OCI-LY7 (cell line): Measurements from ENCODE around the gene CUZD1. TPM values are rescaled to one million over a fixed set of nuclear protein-coding genes. Genes with fewer than 3 reads are reported as not detected.

Experiments used
- BruUV-seq: library from RNA; stranded (reverse); fragments of 400-500 nt; replicated peaks from 2 replicates; lab custom pipeline; 2021; lab: Mats Ljungman, UMichigan
- CTCF ChIA-PET: fragments of 300-600 bp; sonication (Branson Sonifier 250); formaldehyde crosslinking; loops from one replicate; lab custom pipeline; 2022; ENCODE audit warnings: antibody characterized with exemption; ENCODE audit not compliant: unreplicated experiment; lab: Charles Lee
- POLR2A ChIA-PET: fragments of 300-600 bp; sonication (Branson Sonifier 250); formaldehyde crosslinking; loops from one replicate; lab custom pipeline; 2022; ENCODE audit warnings: antibody characterized with exemption; lab: Charles Lee
- DNase-seq: peaks from one replicate; pipeline ENCODE4 v3.0.0-alpha.2; 2015; ENCODE audit warnings: low spot score
- H2AFZ ChIP-seq: fragments of 200-600 bp; sonication (generic), shearing (Covaris generic); 2 replicates; pipeline ENCODE4 v1.6.1; 2014; ENCODE audit warnings: mild to moderate bottlenecking, antibody characterized with exemption, low read length, moderate library complexity
- H3K27ac ChIP-seq: fragments of 200-600 bp; sonication (generic); 2 replicates; pipeline ENCODE4 v1.5.1; 2014; ENCODE audit warnings: mixed run types, low read depth, mild to moderate bottlenecking, moderate library complexity, low read length, inconsistent platforms; ENCODE audit not compliant: poor library complexity, severe bottlenecking
- H3K36me3 ChIP-seq: fragments of 200-600 bp; sonication (generic); 2 replicates; pipeline ENCODE4 v1.6.1; 2014; ENCODE audit warnings: mild to moderate bottlenecking, antibody characterized with exemption, low read length, moderate library complexity, mixed read lengths; ENCODE audit not compliant: insufficient read depth
- H3K4me1 ChIP-seq: fragments of 200-600 bp; sonication (generic); 2 replicates; pipeline ENCODE4 v1.5.1; 2014; ENCODE audit warnings: mild to moderate bottlenecking, low read length; ENCODE audit not compliant: insufficient read depth, poor library complexity, severe bottlenecking
- H3K4me2 ChIP-seq: fragments of 200-600 bp; sonication (generic); 2 replicates; pipeline ENCODE4 v1.6.1; 2014; ENCODE audit warnings: mild to moderate bottlenecking, low read length
- H3K4me3 ChIP-seq: fragments of 200-600 bp; sonication (generic); 2 replicates; pipeline ENCODE4 v1.5.1; 2014; ENCODE audit warnings: mild to moderate bottlenecking, low read depth, low read length; ENCODE audit not compliant: poor library complexity, severe bottlenecking
- H3K79me2 ChIP-seq: fragments of 200-600 bp; sonication (generic); 2 replicates; pipeline ENCODE4 v1.6.1; 2016; ENCODE audit warnings: low read depth, mild to moderate bottlenecking, low read length, moderate library complexity, mixed read lengths; ENCODE audit not compliant: insufficient read depth
- H3K9me2 ChIP-seq: fragments of 200-600 bp; sonication (generic); 2 replicates; pipeline ENCODE4 v1.6.1; 2016; ENCODE audit warnings: mild to moderate bottlenecking, low read length, mixed read lengths; ENCODE audit not compliant: insufficient read depth
- H3K9me3 ChIP-seq: fragments of 200-600 bp; sonication (generic); 2 replicates; pipeline ENCODE4 v1.6.1; 2014; ENCODE audit warnings: mild to moderate bottlenecking, mixed run types, low read length, mixed read lengths
- H4K20me1 ChIP-seq: fragments of 200-600 bp; sonication (generic); 2 replicates; pipeline ENCODE4 v1.6.1; 2014; ENCODE audit warnings: mild to moderate bottlenecking, antibody characterized with exemption, low read length, moderate library complexity, mixed read lengths; ENCODE audit not compliant: insufficient read depth
- EZH2phosphoT487 ChIP-seq: fragments of 200-600 bp; sonication (generic); IDR thresholded peaks from 2 replicates; pipeline ENCODE4 v1.6.1; 2018; ENCODE audit warnings: low read depth, borderline replicate concordance, mild to moderate bottlenecking, mixed run types, antibody characterized with exemption, low read length, moderate library complexity, mixed read lengths
- intact Hi-C: fragments of 100-400 bp; cut with micrococcal nuclease; formaldehyde crosslinking; loops from one replicate; pipeline ENCODE4 v1.10.0; 2022; ENCODE audit not compliant: unreplicated experiment
- total RNA-seq, 2 experiments: library from RNA; depleted of rRNA in 1 of 2; stranded (reverse); fragments of >200 nt in 1 of 2; shearing (Covaris generic) in 1 of 2; gene quantifications; 2 replicates each; pipeline ENCODE4 v1.2.3, GENCODE V29; 2014 to 2022
- TF ChIP-seq, protein P1 (sequence below): fragments of 200-600 bp; sonication (generic); conservative IDR thresholded peaks from 2 replicates; pipeline ENCODE4 v1.5.1; 2014; ENCODE audit warnings: mild to moderate bottlenecking, antibody characterized with exemption, low read length, moderate library complexity, mixed read lengths

Gene CUZD1
- total RNA-seq, 2 experiments from 2014 or later = 1.0 to 1.1 TPM

DNA sequence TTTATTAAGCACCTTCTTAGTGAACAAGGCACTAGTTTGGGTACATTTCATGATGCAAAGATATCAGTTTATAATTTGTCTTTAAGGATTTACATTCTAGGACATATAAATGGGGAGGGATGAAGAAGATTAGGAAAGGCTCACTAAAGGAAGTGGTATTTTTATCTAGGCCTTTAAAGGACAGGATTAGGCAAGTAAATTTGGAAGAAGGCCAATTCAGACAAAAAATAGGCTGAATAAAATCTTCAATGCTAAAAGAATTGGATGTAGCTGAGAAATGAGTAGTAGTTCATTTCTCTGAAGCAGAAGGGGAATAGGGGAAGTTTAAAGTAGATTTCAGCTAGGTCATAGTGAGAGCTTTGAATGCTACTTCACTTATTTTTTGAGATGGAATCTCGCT, 38.5 kb upstream of the CUZD1 start:
- no TSS peak for BruUV-seq
- Histone ChIP-seq H3K4me3 (no peak overlapping the region), H3K27ac (no peak overlapping the region), H4K20me1 (no peaks in the 10 kb centered on the region), H3K9me2 (no peaks in the 10 kb centered on the region), H3K9me3 (no peaks in the 10 kb centered on the region), H3K4me2 (no peak overlapping the region), H3K79me2 (no peaks in the 10 kb centered on the region), H3K4me1 (no peaks in the 10 kb centered on the region), H3K36me3 (no peaks in the 10 kb centered on the region), H2AFZ (no peak overlapping the region)
- no peak for DNase-seq
- ChIA-PET POLR2A (no interaction called here), CTCF (no interaction called here)
- intact Hi-C loops = no loop called here
- TF ChIP-seq, protein P1, sequence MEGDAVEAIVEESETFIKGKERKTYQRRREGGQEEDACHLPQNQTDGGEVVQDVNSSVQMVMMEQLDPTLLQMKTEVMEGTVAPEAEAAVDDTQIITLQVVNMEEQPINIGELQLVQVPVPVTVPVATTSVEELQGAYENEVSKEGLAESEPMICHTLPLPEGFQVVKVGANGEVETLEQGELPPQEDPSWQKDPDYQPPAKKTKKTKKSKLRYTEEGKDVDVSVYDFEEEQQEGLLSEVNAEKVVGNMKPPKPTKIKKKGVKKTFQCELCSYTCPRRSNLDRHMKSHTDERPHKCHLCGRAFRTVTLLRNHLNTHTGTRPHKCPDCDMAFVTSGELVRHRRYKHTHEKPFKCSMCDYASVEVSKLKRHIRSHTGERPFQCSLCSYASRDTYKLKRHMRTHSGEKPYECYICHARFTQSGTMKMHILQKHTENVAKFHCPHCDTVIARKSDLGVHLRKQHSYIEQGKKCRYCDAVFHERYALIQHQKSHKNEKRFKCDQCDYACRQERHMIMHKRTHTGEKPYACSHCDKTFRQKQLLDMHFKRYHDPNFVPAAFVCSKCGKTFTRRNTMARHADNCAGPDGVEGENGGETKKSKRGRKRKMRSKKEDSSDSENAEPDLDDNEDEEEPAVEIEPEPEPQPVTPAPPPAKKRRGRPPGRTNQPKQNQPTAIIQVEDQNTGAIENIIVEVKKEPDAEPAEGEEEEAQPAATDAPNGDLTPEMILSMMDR = no peak
- TF ChIP-seq EZH2phosphoT487 = no peak

DNA sequence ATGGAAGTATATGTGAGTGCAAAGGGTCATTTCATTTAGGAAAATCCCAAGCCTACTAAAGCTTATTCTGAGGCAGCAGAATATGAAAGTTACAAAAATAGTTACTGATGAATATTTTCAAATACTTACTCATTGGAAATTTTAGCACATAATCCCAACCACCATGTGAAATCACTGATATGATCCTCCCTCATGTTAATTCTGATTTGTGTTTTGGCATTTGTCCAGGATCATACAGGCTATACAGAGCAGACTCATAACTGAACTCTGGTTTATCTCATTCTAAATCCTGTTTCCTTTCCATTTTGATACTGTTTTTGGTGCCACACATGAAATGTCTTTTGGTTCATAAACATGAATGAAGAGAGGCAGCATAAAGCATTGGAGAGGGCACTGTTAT, 37.1 kb upstream of the CUZD1 start:
- ChIA-PET POLR2A (no interaction called here), CTCF (no interaction called here)
- Histone ChIP-seq H3K79me2 (peaks cover 12% of the 10 kb centered on the region; the same call in 1 of the 2 replicates), H4K20me1 (no peaks in the 10 kb centered on the region), H3K4me1 (no peaks in the 10 kb centered on the region), H3K4me2 (no peak overlapping the region), H3K9me3 (no peaks in the 10 kb centered on the region), H2AFZ (no peak overlapping the region), H3K27ac (no peak overlapping the region), H3K9me2 (no peaks in the 10 kb centered on the region), H3K36me3 (no peaks in the 10 kb centered on the region), H3K4me3 (no peak overlapping the region)
- TF ChIP-seq EZH2phosphoT487 = no peak
- TF ChIP-seq, protein P1 = no peak
- intact Hi-C loops = no loop called here
- BruUV-seq = no TSS peak
- no peak for DNase-seq

DNA sequence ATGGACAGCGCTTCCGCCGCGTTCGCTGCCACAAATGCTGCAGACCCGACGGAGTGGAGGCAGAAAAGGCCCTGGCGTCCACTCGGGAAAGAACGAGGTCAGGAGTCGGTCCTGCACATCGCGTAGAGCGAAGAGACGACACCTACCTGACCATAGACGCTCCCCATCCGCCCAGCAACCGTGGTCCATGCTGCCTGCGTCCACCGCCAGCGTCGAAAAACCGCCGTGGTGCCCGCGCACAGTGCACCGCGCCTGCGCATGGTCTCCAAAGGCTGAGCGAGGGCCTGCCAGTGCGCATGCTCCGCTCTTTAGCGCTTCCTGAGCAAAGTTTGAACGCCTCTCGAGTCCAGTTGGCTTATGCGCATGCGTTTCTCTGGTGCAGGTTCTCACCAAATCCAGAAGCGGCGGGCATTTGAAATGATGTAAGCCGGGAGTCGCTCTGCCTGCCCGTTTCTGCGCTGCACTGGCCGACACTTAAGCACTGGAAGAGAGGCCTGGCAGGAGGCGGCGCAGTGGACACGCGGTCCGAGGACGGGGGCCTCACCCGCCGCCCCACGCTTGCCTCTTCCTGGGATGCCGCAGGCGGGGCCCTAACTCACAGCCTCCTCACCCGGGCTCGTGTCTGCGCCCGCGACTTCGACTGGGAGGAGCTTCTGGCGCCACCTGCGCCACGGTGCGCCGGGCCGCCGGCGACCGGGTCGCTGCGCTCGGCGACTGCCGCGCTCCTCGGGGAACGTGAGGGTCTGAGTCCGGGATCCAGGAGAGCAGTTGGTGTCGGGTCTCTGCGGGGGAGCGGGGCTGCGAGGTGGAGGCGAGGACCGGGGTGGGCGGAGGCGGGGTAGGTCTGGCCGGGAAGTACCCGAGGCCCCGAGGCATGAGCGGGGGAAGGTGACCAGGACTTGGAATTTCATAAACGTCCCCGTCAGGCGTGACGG, 33.9 kb upstream of the CUZD1 start, which contains the start of gene FAM24B:
Gene FAM24B, minus strand, starts transcription at position 243 of the 935 bp plus-strand sequence. CDS start 29,066 bp downstream, outside the sequence.
- Histone ChIP-seq H2AFZ (peak within 1 kb of the TSS; percentile 53), H3K4me1 (no peaks in the 10 kb centered on the region), H3K79me2 (peaks cover 22% of the 10 kb centered on the region; the same call in 1 of the 2 replicates), H4K20me1 (no peaks in the 10 kb centered on the region), H3K9me2 (no peaks in the 10 kb centered on the region), H3K9me3 (no peaks in the 10 kb centered on the region), H3K27ac (peak within 1 kb of the TSS; percentile 64), H3K4me2 (peak within 1 kb of the TSS; percentile 79), H3K36me3 (peaks cover 6% of the 10 kb centered on the region; the same call in 1 of the 2 replicates), H3K4me3 (peak within 1 kb of the TSS; percentile 79)
- intact Hi-C loops = loop anchor here (2.0 kb wide), 1 partner anchor 73 kb away; no protein-coding TSS in a partner anchor
- TF ChIP-seq, protein P1 = no peak
- TF ChIP-seq EZH2phosphoT487 = no peak
- ChIA-PET CTCF (no interaction called here), POLR2A (no interaction called here)
- peak; percentile 93 for DNase-seq
- no TSS peak for BruUV-seq
